Ishikawa (cell line): Measurements from ENCODE around the gene VEZF1.

Source experiments
- CEBPB ChIP-seq: IDR thresholded peaks from 2 replicates; pipeline ENCODE4 v1.6.1; 2012
- CREB1 ChIP-seq: IDR thresholded peaks from 2 replicates; pipeline ENCODE4 v1.6.1; 2012; ENCODE audit warnings: low read depth
- EGR1 ChIP-seq: IDR thresholded peaks from 2 replicates; pipeline ENCODE4 v1.6.1; 2012
- EP300 ChIP-seq: IDR thresholded peaks from 2 replicates; pipeline ENCODE4 v1.6.1; 2012; ENCODE audit warnings: borderline replicate concordance
- FOXM1 ChIP-seq: IDR thresholded peaks from 2 replicates; pipeline ENCODE4 v1.6.1; 2012; ENCODE audit warnings: low read depth, borderline replicate concordance
- MAX ChIP-seq: IDR thresholded peaks from 2 replicates; pipeline ENCODE4 v1.6.1; 2012
- NFIC ChIP-seq: IDR thresholded peaks from 2 replicates; pipeline ENCODE4 v1.6.1; 2012
- RAD21 ChIP-seq: IDR thresholded peaks from 2 replicates; pipeline ENCODE4 v1.6.1; 2012; ENCODE audit warnings: low read depth
- TAF1 ChIP-seq: IDR thresholded peaks from 2 replicates; pipeline ENCODE4 v1.6.1; 2012; ENCODE audit warnings: low read depth, mild to moderate bottlenecking
- TCF12 ChIP-seq: IDR thresholded peaks from 2 replicates; pipeline ENCODE4 v1.6.1; 2012; ENCODE audit warnings: low read depth
- TEAD4 ChIP-seq: IDR thresholded peaks from 2 replicates; pipeline ENCODE4 v1.6.1; 2012
- USF1 ChIP-seq: IDR thresholded peaks from 2 replicates; pipeline ENCODE4 v1.6.1; 2012
- YY1 ChIP-seq: IDR thresholded peaks from 2 replicates; pipeline ENCODE4 v1.6.1; 2012; ENCODE audit warnings: low read depth
- ZBTB7A ChIP-seq: IDR thresholded peaks from 2 replicates; pipeline ENCODE4 v1.6.1; 2012; ENCODE audit warnings: low read depth
- TF ChIP-seq, protein P1 (sequence below): IDR thresholded peaks from 2 replicates; pipeline ENCODE4 v1.6.1; 2012; ENCODE audit warnings: low read depth, mild to moderate bottlenecking

The VEZF1 gene

DNA sequence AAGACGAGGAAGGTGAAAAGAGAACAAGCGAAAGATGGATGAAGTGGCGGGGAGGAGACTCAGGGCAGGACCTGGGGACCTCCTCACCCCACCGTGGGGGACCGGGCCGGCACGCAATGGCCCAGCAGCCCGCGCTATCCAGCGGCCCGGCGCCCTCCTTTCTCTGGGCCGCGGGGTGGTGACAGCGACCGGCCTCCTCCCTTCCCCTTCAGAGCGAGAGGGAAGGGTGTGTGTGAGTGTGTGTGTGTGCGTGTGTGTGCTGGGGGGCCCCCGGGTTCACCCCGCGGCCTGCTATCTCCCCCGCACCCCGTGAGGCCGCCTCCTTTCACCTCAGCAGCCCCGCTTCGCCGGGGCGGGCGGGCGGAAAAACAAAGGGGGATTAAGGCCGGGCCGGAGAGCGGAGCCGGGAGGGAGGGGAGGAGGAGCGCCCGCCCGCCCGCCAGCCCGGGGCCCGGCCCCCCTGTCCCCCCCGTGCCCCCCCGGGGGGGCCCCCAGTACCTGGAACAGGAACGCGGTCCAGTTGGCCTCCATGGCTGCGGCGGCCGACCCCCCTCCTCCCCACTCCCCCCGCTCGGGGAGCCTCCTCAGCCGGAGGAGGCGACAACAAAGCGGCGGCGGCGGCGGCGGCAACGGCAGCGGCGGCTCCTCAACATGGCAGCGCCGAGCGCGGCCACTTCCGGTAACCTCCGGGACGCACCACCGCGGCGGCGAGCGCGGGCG lies at the start of gene VEZF1:
VEZF1 (minus strand) TSS at position 674 of the 720 bp plus-strand sequence; CDS start at position 531, 143 bp downstream.
- TF ChIP-seq EGR1: no peak
- TF ChIP-seq MAX: 0 out of 2 replicates have a peak, but pooled peaks have one; percentile 17
- TF ChIP-seq TEAD4: 0 out of 2 replicates have a peak, but pooled peaks have one; percentile 2
- peak; percentile 78 for TF ChIP-seq YY1
- TF ChIP-seq EP300: no peak; the same call in 1 of the 2 replicates
- peak; percentile 44; the same call in 1 of the 2 replicates for TF ChIP-seq TAF1
- TF ChIP-seq RAD21: no peak; the same call in 1 of the 2 replicates
- TF ChIP-seq ZBTB7A: no peak

DNA sequence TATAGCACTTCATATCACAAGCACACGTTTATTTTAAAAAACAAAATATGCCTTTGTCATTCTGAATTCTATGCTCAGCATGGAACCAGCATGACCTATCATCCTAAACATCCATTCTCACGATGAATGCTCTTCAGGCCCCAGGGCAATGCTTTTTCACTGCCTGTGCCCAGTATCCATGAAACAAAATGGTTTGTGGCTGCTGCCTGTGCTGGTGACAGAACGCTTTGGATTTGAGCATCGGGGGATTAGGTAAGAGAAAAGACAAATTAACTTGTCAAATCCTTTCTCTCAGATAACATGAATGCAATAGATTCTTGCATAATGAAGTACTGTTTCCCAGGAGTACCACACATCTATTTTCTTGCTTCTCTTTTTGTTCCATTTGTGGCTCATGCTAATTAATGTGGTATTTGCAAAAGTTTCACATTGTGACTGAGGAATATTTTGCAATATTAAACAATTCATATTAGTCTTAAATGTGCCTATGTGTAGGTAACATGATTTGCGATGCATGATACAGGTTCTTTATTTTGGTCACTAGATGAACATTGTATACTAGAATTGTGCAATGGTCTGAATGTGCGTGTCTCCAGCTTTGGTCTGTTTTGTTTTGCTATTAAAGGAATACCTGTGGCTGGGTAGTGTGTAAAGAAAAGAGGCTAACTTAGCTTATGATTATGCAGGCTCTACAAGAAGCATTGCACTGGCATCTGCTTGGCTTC lies 44.8 kb upstream of the VEZF1 start:
- TF ChIP-seq NFIC: no peak
- no peak for TF ChIP-seq FOXM1
- TF ChIP-seq ZBTB7A: no peak
- TF ChIP-seq CREB1: no peak

DNA sequence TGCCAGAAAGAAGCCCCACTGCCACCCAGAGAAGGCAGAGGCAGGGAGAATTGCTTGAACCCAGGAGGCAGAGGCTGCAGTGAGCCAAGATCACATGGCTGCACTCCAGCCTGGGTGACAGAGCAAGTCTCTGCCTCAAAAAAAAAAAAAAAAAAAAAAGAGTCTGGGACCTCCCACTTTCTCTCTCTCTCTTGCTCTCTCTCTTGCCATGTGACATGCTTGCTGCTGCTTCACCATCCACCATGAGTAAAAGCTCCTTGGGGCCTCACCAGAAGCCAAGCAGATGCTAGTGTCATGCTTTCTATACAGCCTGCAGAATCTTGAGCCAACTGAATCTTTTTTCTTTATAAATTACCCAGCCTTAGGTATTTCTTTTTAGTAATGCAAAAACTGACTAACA lies 40.5 kb upstream of the VEZF1 start:
- TF ChIP-seq USF1 (peak; percentile 66), CEBPB (no peak)

- TF ChIP-seq TEAD4 (no peak), ZBTB7A (no peak), EGR1 (no peak)
- TF ChIP-seq, protein P1, sequence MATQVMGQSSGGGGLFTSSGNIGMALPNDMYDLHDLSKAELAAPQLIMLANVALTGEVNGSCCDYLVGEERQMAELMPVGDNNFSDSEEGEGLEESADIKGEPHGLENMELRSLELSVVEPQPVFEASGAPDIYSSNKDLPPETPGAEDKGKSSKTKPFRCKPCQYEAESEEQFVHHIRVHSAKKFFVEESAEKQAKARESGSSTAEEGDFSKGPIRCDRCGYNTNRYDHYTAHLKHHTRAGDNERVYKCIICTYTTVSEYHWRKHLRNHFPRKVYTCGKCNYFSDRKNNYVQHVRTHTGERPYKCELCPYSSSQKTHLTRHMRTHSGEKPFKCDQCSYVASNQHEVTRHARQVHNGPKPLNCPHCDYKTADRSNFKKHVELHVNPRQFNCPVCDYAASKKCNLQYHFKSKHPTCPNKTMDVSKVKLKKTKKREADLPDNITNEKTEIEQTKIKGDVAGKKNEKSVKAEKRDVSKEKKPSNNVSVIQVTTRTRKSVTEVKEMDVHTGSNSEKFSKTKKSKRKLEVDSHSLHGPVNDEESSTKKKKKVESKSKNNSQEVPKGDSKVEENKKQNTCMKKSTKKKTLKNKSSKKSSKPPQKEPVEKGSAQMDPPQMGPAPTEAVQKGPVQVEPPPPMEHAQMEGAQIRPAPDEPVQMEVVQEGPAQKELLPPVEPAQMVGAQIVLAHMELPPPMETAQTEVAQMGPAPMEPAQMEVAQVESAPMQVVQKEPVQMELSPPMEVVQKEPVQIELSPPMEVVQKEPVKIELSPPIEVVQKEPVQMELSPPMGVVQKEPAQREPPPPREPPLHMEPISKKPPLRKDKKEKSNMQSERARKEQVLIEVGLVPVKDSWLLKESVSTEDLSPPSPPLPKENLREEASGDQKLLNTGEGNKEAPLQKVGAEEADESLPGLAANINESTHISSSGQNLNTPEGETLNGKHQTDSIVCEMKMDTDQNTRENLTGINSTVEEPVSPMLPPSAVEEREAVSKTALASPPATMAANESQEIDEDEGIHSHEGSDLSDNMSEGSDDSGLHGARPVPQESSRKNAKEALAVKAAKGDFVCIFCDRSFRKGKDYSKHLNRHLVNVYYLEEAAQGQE: no peak
Observed at GRCh38 chr17:58020401-58020800, 32.3 kb upstream of the VEZF1 start.

DNA sequence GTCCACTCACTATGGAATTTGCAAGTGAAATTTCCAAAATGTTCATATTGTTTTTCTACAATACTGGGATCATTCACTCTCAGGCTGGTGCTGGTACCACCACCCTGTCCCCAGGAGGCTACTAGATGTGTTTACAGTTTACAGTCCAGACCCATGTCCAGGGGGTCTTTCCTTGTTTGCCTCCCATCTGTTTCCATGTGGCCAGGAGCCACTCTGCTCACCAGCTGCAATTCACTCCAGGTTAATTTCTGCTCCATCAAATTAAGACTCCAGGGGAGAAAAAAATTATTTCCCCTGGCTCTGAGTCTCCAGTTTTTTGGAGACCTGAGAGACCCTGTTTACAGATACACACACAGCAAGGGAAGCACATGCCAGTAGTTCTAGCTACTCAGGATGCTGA lies 31.5 kb upstream of the VEZF1 start:
- TF ChIP-seq TCF12 (no peak), ZBTB7A (no peak), USF1 (no peak), FOXM1 (no peak), EGR1 (no peak), NFIC (no peak), CEBPB (no peak), TEAD4 (no peak), RAD21 (no peak), EP300 (no peak), CREB1 (no peak), TAF1 (no peak), MAX (no peak), YY1 (no peak)
- TF ChIP-seq, protein P1: no peak

DNA sequence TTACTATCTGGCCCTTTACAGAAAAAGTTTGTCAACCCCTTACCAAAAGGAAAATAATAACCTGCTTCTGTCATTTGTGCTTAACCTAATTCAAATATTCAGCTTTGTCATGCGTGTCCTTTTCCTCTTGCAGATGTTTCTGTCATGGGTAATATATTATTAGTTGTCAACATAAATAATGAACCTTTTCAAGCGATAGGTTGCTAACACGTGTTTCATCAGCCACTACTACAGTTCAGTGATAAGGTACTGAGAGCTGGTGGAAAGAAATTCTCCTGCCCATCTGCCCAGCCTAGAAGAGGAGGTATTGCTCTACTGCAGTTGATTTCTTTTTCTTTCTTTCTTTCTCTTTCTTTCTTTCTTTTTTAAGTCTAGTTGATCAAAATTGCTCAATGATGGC lies 31.0 kb upstream of the VEZF1 start:
- TF ChIP-seq EP300 (no peak), CEBPB (no peak), MAX (no peak), NFIC (no peak), TCF12 (no peak), FOXM1 (no peak), RAD21 (no peak), EGR1 (no peak), TAF1 (no peak), ZBTB7A (no peak), YY1 (no peak), USF1 (no peak), TEAD4 (no peak)
- TF ChIP-seq, protein P1: no peak
